Measurements from ENCODE around the gene SNX2.

The SNX2 gene

DNA sequence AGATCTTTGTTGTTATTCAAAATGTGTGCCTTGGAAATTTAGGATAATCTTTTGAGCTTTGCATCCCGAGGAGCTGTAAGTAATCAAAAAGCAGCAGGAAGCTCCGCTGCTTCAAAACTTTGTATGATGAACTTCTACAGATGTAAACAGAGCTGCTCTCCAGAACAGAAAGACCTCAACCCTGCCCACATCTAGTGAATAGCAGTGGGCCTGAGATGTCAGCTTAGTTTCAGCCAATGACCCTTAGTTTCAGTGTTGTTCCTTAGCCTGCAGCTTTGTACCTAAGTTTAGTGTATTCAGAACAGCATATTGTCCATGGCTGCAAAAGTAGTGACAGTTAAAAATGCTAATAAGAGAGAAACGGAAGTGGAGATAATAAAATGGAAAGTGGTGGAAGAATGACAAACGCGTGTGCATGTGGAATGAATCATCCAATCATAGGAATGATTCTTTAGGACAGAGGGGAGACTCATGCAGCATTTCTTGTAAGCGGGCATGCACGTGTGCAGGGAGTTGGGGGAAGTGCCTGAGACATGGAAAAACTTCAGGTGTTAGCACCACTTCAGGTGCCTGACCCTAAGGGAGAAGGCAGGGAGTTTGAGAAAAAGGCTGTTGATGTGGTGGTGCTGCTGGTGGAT is 95.5 kb downstream of the SNX2 start:
- Histone ChIP-seq H3K9ac (ENCODE audit: low read length) (no peak overlapping the region), H3K9me3 (ENCODE audit: control insufficient read depth, low read length) (no peaks in the 10 kb centered on the region), H3K4me1 (ENCODE audit: control insufficient read depth, insufficient read depth, low read length) (peaks cover 25% of the 10 kb centered on the region), H3K4me3 (ENCODE audit: low read length) (no peak overlapping the region), H3K36me3 (ENCODE audit: control insufficient read depth, insufficient read depth, low read length, severe bottlenecking) (peaks cover 12% of the 10 kb centered on the region), H3K27me3 (replicated peaks; ENCODE audit: control insufficient read depth, insufficient read depth, low read length) (no peaks in the 10 kb centered on the region)
- peak; percentile 62 for DNase-seq (ENCODE audit: low read depth)

DNA sequence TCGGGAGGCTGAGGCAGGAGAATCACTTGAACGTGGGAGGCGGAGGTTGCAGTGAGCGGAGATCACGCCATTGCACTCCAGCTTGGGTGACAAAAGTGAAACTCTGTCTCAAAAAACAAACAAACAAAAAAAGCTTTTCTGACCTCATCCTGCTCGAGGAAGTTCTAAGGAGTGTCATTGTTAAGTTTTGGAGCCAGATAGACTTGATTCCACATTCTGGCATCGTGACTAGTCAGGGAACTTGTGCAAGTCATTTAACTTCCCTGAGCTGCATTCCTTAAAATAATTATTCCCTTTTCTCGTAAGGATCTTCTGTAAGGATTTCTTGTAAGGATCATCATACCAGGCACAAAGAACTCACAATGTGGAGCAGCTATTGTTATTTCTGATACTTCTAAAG is 96.8 kb downstream of the SNX2 start:
- H3K9me3 ChIP-seq (ENCODE audit: control insufficient read depth, low read length), result no peaks in the 10 kb centered on the region
- peak; percentile 44 for DNase-seq (ENCODE audit: low read depth)
- peak overlapping the region; percentile 6 for H3K4me3 ChIP-seq (ENCODE audit: low read length)
- peaks cover 12% of the 10 kb centered on the region for H3K36me3 ChIP-seq (ENCODE audit: control insufficient read depth, insufficient read depth, low read length, severe bottlenecking)
- H3K9ac ChIP-seq (ENCODE audit: low read length), result no peak overlapping the region
- H3K4me1 ChIP-seq (ENCODE audit: control insufficient read depth, insufficient read depth, low read length), result peaks cover 25% of the 10 kb centered on the region
- H3K27me3 ChIP-seq (replicated peaks; ENCODE audit: control insufficient read depth, insufficient read depth, low read length), result no peaks in the 10 kb centered on the region

DNA sequence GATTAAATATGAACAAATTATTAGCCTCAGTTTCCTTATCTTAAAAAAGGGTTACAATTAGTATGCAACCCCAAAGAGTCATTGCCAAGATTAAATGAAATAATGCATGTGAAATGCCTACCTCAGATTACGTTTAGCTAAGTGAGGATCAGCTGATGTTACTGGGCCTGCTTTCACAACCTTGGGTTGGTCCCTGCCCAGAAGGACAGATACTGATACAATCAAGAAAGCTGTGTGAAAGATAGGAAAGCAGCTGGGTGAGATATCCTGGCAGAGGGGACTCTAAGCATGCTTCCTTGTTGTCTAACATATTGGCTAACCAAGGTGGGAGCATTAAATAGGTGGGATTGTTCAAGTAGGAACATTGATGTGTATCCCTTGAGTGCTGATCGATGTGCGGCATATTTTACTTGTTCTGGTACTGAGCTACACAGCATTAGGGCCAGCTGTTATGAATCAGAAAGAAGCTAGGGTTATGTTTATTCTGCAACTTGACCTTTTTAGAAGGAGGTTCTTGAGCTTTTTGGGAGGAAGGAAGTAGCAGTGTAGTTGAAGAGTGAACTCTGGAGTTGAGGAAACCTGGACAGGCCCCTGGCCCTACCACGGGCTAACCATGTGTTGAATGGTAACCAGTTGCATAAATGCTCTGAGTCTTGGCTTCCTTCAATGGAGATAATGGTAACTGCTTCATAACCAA is 99.4 kb downstream of the SNX2 start:
- no peaks in the 10 kb centered on the region for H3K27me3 ChIP-seq (replicated peaks; ENCODE audit: control insufficient read depth, insufficient read depth, low read length)
- peak; percentile 28 for DNase-seq (ENCODE audit: low read depth)
- no peak overlapping the region for H3K4me3 ChIP-seq (ENCODE audit: low read length)

DNA sequence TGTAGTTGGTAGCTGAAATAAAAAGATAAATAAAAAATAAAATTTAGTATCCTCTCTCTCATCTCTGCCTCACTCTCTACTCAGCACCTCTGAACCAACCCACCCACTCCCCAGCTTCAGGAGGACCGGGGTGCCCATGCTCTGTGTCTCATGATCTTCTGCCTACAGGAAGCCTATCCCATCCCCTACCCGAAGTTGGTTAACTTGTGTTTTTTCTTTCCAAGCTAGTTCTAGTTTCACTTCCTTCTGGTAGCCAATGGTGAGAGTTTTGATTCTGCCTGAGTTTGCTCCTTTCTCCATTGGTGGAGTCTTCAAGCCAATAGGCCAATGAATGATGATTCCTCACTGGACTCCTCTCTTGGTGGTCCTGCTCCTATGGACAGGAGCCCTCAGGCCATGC is 102.6 kb downstream of the SNX2 start:
- Histone ChIP-seq H3K4me1 (ENCODE audit: control insufficient read depth, insufficient read depth, low read length) (peaks cover 13% of the 10 kb centered on the region), H3K27me3 (replicated peaks; ENCODE audit: control insufficient read depth, insufficient read depth, low read length) (no peaks in the 10 kb centered on the region), H3K4me3 (ENCODE audit: low read length) (no peak overlapping the region), H3K9me3 (ENCODE audit: control insufficient read depth, low read length) (no peaks in the 10 kb centered on the region), H3K36me3 (ENCODE audit: control insufficient read depth, insufficient read depth, low read length, severe bottlenecking) (no peaks in the 10 kb centered on the region), H3K9ac (ENCODE audit: low read length) (no peak overlapping the region)
- DNase-seq (ENCODE audit: low read depth), result no peak

More for the DNA sequence above, 99.4 kb downstream of the SNX2 start:
- Histone ChIP-seq H3K4me1 (ENCODE audit: control insufficient read depth, insufficient read depth, low read length) (peaks cover 25% of the 10 kb centered on the region), H3K9me3 (ENCODE audit: control insufficient read depth, low read length) (no peaks in the 10 kb centered on the region), H3K36me3 (ENCODE audit: control insufficient read depth, insufficient read depth, low read length, severe bottlenecking) (no peaks in the 10 kb centered on the region), H3K9ac (ENCODE audit: low read length) (no peak overlapping the region)

DNA sequence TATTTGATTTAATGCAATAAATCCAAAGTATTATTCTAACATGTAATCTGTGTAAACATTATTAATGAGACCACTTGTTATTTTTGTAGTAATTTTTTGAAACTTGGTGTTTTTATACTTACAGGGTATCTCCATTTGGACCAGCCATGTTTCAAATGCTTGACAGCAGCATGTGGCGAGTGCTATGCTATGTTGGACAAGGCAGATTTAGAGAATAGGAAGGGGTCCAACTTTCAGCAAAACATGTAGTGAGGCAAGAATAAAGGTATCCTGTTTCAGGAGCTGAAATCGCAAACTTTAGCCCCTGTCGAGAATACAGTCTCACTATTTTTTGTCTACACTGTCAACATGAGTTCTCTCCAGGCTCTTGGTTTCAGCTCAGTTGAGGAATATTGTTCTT is 104.2 kb downstream of the SNX2 start:
- no peak for DNase-seq (ENCODE audit: low read depth)
- no peaks in the 10 kb centered on the region for H3K9me3 ChIP-seq (ENCODE audit: control insufficient read depth, low read length)
- peaks cover 21% of the 10 kb centered on the region for H3K4me1 ChIP-seq (ENCODE audit: control insufficient read depth, insufficient read depth, low read length)
- no peaks in the 10 kb centered on the region for H3K36me3 ChIP-seq (ENCODE audit: control insufficient read depth, insufficient read depth, low read length, severe bottlenecking)
- no peak overlapping the region for H3K9ac ChIP-seq (ENCODE audit: low read length)
- no peaks in the 10 kb centered on the region for H3K27me3 ChIP-seq (replicated peaks; ENCODE audit: control insufficient read depth, insufficient read depth, low read length)
- no peak overlapping the region for H3K4me3 ChIP-seq (ENCODE audit: low read length)

Data from adipocyte (in vitro differentiated cells).